Forelimb muscle (tissue), 1 donor: ENCODE data around the gene EFHD1. TPM values are rescaled to one million over a fixed set of nuclear protein-coding genes. Genes with fewer than 3 reads are reported as not detected.
"Not testable (repeated sequence)": the region's sequence is repeated elsewhere in the genome, so short reads cannot be mapped to it uniquely, and the experiment has no call there.

Experiments
- DNase-seq: peaks from one replicate; pipeline ENCODE4 v3.0.0-alpha.2; 2013; ENCODE audit warnings: low read depth
- polyA plus RNA-seq: library from polyadenylated mRNA; unstranded; fragments of 120-200 nt; gene quantifications from one replicate; pipeline ENCODE4 v1.2.1, GENCODE V29; 2013; ENCODE audit not compliant: insufficient read length

EFHD1 gene
- polyA plus RNA-seq, 1 donor = 30.1 TPM

DNA sequence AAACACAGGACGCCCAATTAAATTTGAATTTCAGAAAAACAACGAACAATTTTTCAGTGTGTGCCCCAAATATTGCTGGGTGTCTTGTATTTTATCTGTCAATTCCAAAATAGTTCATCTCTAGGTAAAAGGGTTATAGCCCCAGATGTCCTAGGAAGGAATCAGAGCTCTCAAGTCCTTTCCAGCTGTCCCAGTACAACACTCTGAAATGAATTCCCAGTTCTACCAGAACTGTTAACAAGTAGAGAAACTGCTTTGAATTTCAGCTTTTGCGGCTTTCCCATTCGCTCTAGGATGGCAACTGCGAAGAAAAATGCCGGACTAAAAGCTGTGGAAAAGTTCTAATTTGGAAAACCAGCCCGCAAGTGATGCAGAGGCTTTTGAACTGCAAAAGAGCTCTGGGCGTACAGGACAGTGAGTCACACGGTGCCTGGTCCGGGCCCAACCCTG is 63.2 kb downstream of the EFHD1 start:
- DNase-seq = no peak

DNA sequence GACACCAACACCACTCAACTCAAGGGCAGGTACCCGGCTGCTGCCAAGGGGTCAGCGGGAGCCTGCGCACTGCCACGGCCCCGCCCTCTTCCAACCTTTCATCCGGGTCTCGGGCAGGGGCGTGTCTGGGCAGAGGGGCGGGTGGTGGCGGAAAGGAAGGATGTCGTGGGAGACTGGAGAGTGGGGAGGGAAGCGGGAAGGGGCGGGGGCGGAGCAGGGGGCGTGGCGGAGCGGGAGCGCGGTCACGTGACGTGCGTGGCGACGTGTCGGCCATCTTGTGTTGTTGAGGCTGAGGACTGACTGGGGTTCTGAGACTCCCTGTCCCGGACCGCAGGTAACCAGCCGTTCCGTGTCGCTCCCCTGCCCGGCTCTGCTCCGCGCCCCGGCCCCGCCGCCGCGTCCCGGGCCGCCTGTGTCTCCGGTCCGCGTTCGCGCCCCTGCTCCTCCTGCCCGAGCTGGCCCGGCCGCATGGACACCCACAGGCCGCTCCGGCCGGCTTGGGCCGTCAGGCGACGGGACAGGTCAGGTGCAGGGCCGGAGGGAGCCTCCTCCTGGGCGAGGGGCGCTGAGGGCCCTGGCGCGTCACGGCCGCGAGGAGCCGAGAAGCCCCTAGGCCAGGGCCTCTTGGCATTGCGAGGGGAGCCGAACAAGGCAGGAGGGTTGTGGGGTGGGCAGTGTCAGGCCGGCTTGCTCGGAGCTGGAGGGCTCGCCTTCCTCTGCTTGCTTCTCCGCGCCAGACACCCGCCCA is 63.8 kb downstream of the EFHD1 start, which contains the start of gene GIGYF2:
Gene GIGYF2 (plus strand): TSS at position 273 of the 748 bp plus-strand sequence. CDS start 37,867 bp downstream, outside the sequence.
- DNase-seq = peak; percentile 78

DNA sequence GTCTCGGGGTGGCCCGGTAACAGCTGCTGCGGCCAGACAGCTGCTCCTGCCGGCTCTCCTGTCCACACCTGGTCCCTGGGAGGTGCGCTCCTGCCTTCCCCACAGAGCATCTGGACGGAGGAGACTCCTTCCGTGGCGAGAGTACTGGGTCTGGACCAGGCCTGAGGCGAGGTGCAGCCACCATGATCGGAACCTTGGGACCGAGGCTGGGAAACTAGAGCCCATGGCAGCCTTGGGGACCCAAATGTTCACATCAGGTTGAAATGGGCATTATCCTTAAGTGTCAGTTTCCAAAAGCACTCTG is 64.4 kb downstream of the EFHD1 start:
- no peak for DNase-seq

DNA sequence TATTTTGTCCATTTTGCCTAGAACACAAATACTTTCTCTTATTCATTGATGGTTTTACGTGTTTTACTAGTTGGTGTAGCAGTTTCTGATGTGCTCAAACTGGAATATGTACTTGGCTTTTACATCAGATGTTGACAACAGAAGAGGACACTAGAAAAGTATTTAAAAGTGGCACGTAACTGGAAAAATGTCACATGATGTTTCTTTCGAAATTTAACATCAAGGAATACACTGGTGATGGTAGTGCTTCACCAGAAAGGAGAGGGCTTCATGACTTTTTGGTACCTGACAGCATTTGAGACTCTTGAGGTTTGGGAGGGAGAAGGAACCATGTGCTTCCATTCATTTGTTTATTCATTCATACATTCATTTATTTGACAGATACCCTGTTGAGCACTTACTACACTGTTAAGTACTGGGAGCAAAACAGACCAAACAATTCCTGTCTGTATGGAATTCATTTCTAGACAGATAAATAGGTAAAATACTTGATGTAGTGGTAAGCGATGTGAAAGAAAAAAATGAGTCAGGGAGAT is 65.2 kb downstream of the EFHD1 start:
- no peak for DNase-seq

DNA sequence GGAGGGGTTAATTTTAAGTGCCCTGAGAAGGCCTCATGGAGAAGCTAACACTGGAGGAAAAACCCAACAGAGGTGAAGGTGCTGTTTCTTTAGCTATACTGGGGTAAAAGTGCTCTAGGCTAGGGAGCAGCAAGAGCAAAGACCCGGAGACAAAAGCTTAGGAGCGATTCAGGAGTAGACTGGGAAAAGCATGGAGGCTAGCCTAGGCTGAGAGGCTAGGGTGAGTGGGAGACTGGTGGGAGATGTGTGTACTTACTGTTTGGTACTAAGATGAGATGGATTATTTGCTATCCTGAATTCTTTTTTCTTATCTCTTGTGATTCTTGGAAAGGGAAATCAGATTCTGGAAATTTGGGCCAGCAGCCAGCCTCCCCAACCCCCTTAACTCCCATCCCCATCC is 65.7 kb downstream of the EFHD1 start:
- DNase-seq = no peak

DNA sequence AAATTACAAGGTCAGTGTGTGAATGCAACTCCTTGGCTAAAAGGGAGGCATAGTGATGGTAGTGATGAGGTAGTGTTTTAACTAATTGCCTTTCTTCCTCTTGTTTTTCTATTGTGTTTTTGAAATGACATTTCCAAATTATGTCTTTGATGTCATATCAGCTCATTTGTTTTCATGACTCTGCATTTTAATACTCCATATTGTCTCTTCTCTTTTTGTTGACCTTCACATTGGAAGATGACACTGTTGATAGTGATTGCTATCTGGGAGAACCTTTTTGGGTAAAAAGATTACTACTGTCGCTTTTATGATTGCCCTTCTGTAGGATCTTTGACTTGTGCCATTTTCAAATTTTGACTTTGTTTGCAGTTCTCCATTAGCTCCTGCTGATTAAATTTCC is 66.8 kb downstream of the EFHD1 start:
- DNase-seq = no peak

DNA sequence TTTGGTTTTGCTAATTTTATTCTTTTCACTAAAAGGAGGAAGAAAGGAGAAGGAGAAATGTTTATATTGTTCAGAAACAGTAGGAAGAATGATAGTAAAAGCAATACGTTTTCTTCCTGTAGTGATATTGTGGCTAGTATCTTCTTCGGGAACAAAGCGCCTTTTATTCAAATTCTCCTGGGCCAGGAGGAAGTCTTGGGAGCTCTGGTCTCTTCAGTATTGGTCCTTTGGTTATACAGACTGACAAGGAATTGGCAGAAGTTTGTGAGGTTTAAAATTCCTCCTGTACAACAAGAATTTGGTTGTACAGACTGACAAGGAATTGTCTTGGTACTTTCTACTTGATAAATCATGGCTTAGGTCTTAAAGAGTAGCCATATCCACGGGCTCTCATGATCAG is 73.7 kb downstream of the EFHD1 start:
- DNase-seq = no peak

DNA sequence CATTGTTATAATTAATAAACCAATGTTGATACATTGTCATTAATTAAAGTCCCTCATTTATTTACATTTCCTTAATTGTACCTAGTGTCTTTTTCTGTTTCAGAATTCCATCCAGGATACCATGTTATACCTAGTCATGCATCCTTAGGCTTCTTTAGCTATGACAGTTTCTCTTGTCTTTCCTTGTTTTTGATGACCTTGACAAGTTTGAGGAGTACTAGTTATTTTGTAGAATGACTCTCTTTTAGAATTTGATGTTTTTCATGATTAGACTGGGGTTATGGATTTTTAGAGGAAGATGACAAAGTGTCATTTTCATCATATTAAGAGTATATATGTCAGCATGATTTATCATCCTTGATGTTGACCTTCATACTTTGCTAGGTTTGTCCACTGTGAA is 80.1 kb downstream of the EFHD1 start:
- no peak for DNase-seq

DNA sequence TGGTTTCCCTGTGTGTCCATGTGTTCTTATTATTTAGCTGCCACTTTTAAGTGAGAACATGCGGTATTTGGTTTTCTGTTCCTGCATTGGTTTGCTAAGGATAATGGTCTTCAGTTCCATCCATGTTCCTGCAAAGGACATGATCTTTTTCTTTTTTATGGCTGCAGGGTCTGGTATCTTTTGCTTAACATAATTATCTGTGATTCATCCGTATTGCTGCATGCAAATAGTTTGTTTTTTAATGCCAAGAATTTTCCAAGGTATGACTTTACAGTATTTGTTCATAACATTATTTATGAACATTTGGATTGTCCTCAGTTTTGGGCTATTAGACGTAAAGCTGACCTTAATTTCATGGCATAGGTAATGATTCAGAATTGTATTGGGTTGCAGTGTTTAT is 81.6 kb downstream of the EFHD1 start:
- DNase-seq = no peak

DNA sequence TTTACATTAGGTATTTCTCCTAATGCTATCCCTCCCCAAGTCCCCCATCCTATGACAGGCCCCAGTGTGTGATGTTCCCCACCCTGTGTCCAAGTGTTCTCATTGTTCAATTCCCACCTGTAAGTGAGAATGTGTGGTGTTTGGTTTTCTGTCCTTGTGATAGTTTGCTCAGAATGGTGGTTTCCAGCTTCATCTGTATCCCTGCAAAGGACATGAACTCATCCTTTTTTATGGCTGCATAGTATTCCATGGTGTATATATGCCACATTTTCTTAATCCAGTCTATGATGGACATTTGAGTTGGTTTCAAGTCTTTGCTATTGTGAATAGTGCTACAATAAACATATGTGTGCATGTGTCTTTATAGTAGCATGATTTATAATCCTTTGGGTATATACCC is 86.7 kb downstream of the EFHD1 start:
- DNase-seq = not testable (repeated sequence)

DNA sequence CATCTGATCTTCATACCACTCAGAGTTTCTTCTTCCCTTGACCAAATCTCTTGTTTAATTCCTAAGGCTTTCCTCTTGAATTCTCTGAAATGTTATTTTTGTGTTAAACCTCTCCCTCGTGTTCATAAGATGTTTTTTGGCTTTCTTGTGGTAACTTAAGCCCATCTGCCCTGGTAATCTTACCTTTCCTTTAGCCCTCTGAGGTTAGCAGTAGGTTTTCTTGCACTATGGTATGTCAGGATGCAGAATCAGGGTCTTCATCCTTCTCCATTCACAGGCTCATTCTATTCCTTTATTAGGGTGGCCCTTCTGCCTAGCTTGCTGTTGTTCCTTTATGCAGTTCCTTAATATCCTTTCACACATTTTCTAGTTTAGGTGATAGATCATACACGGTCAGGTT is 87.9 kb downstream of the EFHD1 start:
- DNase-seq = no peak

DNA sequence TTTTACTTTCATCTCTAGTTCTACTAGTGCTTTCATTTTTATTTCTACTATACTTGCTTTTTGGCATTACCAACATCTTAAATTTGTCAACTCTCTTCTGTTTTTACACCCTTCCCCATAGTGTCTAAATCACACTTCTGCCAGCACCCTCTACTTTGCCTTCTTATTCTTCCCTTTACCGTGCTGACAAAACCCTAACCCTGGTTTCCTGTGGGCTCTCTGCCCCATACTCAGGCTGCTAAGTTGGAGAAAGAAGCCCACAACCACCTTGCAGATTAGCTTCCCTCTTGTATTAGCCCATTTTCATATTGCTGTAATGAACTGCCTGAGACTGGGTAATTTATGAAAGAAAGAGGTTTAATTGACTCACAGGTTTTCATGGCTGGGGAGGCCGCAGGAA is 88.5 kb downstream of the EFHD1 start:
- DNase-seq = no peak

DNA sequence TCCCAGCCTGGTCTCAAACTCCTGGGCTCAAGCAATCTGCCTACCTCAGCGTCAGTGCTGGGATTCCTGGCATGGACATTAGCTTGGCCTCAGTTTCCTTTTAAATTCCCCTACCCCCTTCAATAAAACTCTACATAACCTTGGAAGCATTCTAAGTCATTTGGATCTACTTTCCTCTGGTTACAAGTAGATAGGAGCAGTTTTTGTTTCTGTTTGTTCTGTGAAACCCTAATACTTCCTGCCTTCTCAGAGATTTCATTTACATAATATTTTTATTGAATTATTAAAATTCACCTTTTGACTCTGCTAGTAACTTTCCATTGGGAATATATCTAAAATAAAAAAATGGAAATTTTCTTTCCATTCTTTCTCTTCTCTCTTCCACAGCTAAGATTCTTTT is 89.6 kb downstream of the EFHD1 start:
- no peak for DNase-seq

DNA sequence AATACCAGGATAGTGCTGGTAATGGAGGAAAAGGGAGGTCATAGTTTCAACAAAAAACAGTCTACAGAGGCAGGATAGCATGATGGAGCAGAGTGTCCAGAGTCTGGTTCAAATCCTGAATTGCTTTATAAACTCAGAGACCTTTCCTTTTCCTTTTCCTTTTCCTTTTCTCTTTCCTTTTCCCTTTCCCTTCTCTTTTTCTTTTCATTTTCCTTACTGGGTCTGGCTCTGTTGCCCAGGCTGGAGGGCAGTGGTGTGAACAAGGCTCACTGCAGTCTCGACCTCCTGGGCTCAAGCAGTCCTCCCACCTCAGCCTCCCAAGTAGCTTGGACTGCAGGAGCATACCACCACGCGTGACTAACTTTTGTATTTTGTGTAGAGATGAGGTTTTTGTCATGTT is 95.4 kb downstream of the EFHD1 start:
- no peak for DNase-seq

DNA sequence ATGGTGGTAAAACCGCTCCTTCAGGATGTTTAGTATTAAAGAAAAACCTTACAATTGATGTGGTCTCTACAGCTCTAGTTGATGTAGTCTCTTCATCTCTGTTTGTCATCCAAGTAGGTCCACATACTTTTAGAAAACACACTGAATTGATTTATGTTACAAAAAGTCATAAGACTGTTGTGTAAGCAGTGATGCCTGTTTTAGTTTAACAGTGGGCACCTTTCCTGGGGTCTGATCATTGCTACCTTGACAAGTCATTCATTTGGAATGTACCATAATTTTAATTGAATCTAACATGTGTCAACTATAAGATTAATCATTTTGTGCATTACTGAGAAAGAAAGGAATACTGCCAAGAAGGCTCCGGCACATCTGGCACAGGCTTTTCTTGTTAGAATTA is 98.1 kb downstream of the EFHD1 start:
- no peak for DNase-seq

Other genes with a start within 250 kb of the EFHD1 start
- gene ALPG, start 226.8 kb upstream of the EFHD1 start, polyA plus RNA-seq = not detected
- gene ALPI, start 177.5 kb upstream of the EFHD1 start, polyA plus RNA-seq = not detected
- gene ECEL1, start 145.8 kb upstream of the EFHD1 start, polyA plus RNA-seq = 0.51 TPM
- gene PRSS56, start 113.2 kb upstream of the EFHD1 start, polyA plus RNA-seq = 3.4 TPM
- 180 TPM for gene CHRND, start 107.4 kb upstream of the EFHD1 start, polyA plus RNA-seq
- gene CHRNG, start 93.9 kb upstream of the EFHD1 start, polyA plus RNA-seq = 160 TPM
- 6.8 TPM for gene TIGD1, start 83.0 kb upstream of the EFHD1 start, polyA plus RNA-seq
- gene EIF4E2, start 82.9 kb upstream of the EFHD1 start, polyA plus RNA-seq = 152 TPM
- 39.0 TPM for gene GIGYF2, start 63.7 kb downstream of the EFHD1 start, polyA plus RNA-seq
- gene KCNJ13, start 143.0 kb downstream of the EFHD1 start, polyA plus RNA-seq = 0.33 TPM
- gene SNORC, start 236.7 kb downstream of the EFHD1 start, polyA plus RNA-seq = 1.4 TPM